ENCODE data around the gene ADAM19.

DNA sequence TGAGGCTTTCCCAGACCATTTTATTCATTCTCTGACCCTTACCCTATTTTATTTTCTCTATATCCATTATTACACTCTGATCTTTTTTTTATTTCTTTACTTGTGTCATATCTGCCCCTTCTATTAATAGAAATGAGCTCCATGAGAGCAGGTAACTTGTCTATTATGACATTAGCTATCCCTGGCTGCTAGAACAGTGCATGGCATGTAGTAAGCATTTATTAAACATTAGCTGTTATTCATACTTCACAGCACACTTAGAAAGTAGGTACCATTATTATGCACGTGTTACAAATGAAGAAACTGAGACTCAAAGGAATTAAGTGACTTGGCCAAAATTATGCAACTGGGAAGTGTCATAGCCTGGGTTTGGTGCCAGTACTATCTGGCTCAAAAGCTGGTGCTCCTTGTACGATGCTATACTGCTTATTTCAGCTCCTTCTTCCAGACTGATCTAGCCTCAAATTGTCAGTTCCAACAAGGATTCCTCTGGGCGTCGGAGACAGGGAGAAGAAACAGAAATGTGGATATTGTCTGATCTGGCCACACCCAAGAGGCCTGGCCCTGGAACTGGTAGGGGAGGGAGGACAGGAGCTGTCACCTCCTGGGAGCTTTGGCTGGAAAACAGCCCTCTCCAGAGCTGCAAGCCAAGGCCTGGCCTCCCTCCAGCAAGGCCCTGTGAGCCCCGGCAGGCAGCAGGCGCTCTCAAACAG is 126.4 kb downstream of the ADAM19 start:
- TF ChIP-seq, protein P1, sequence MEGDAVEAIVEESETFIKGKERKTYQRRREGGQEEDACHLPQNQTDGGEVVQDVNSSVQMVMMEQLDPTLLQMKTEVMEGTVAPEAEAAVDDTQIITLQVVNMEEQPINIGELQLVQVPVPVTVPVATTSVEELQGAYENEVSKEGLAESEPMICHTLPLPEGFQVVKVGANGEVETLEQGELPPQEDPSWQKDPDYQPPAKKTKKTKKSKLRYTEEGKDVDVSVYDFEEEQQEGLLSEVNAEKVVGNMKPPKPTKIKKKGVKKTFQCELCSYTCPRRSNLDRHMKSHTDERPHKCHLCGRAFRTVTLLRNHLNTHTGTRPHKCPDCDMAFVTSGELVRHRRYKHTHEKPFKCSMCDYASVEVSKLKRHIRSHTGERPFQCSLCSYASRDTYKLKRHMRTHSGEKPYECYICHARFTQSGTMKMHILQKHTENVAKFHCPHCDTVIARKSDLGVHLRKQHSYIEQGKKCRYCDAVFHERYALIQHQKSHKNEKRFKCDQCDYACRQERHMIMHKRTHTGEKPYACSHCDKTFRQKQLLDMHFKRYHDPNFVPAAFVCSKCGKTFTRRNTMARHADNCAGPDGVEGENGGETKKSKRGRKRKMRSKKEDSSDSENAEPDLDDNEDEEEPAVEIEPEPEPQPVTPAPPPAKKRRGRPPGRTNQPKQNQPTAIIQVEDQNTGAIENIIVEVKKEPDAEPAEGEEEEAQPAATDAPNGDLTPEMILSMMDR (IDR thresholded peaks at IDR 0.05): no peak
- TF ChIP-seq POLR2A (IDR thresholded peaks at IDR 0.05): no peak

Measured in body of pancreas (tissue), 4 donors.